ENCODE results near the gene XXYLT1.

DNA sequence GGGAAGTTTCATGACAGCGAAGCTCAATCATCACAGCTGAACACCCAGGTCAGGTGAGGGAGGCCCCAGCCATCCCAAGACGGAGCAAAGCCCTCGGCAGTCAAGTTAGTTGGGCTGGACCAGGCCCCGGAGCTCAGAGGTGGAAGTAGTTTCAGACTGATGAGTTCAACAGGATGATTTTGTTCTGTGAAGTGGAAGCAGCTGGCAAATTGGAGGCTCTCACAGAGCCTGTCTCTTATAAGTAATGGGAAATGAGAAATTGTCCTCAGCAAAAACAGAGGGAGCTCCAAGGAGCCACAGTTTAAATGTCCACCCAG, 245.1 kb downstream of the XXYLT1 start:
- TF ChIP-seq, protein P1, sequence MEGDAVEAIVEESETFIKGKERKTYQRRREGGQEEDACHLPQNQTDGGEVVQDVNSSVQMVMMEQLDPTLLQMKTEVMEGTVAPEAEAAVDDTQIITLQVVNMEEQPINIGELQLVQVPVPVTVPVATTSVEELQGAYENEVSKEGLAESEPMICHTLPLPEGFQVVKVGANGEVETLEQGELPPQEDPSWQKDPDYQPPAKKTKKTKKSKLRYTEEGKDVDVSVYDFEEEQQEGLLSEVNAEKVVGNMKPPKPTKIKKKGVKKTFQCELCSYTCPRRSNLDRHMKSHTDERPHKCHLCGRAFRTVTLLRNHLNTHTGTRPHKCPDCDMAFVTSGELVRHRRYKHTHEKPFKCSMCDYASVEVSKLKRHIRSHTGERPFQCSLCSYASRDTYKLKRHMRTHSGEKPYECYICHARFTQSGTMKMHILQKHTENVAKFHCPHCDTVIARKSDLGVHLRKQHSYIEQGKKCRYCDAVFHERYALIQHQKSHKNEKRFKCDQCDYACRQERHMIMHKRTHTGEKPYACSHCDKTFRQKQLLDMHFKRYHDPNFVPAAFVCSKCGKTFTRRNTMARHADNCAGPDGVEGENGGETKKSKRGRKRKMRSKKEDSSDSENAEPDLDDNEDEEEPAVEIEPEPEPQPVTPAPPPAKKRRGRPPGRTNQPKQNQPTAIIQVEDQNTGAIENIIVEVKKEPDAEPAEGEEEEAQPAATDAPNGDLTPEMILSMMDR (IDR thresholded peaks at IDR 0.05), result no peak
- no peak for TF ChIP-seq POLR2A (IDR thresholded peaks at IDR 0.05)
